ENCODE data around the gene MEF2A. TPM values are rescaled to one million over a fixed set of nuclear protein-coding genes. Genes with fewer than 3 reads are reported as not detected.

The MEF2A gene
- total RNA-seq, 1 donor from 2014 or later: 49.5 TPM

- DNase-seq: no peak
- TF ChIP-seq CTCF (IDR thresholded peaks at IDR 0.05; ENCODE audit: partially characterized antibody, unreplicated experiment): no peak
- no peak overlapping the region for H3K27ac Mint-ChIP-seq (ENCODE audit: unreplicated experiment)
- no peaks in the 10 kb centered on the region for H3K4me1 Mint-ChIP-seq (ENCODE audit: low read depth, unreplicated experiment)
- H3K36me3 Mint-ChIP-seq (ENCODE audit: unreplicated experiment): no peaks in the 10 kb centered on the region
- peaks cover 2% of the 10 kb centered on the region for H3K27me3 Mint-ChIP-seq (ENCODE audit: unreplicated experiment)
- no peaks in the 10 kb centered on the region for H3K9me3 Mint-ChIP-seq (ENCODE audit: unreplicated experiment)
- H3K4me3 Mint-ChIP-seq (ENCODE audit: unreplicated experiment): no peak overlapping the region
Measured at GRCh38 chr15:99526671-99527070, 39.1 kb upstream of the MEF2A start.

- Mint-ChIP-seq H3K27me3 (ENCODE audit: unreplicated experiment) (no peaks in the 10 kb centered on the region), H3K4me3 (ENCODE audit: unreplicated experiment) (no peak overlapping the region), H3K27ac (ENCODE audit: unreplicated experiment) (no peak overlapping the region), H3K36me3 (ENCODE audit: unreplicated experiment) (peaks cover 5% of the 10 kb centered on the region), H3K9me3 (ENCODE audit: unreplicated experiment) (no peaks in the 10 kb centered on the region), H3K4me1 (ENCODE audit: low read depth, unreplicated experiment) (peaks cover 12% of the 10 kb centered on the region)
- no peak for DNase-seq
- TF ChIP-seq CTCF (IDR thresholded peaks at IDR 0.05; ENCODE audit: partially characterized antibody, unreplicated experiment): no peak
Measured at GRCh38 chr15:99536422-99537040, 29.3 kb upstream of the MEF2A start.

GRCh38 chr15:99537344-99537743, 28.4 kb upstream of the MEF2A start:
- H3K4me1 Mint-ChIP-seq (ENCODE audit: low read depth, unreplicated experiment): peaks cover 12% of the 10 kb centered on the region
- DNase-seq: peak; percentile 35
- H3K27ac Mint-ChIP-seq (ENCODE audit: unreplicated experiment): no peak overlapping the region
- TF ChIP-seq CTCF (IDR thresholded peaks at IDR 0.05; ENCODE audit: partially characterized antibody, unreplicated experiment): no peak
- H3K4me3 Mint-ChIP-seq (ENCODE audit: unreplicated experiment): no peak overlapping the region
- no peaks in the 10 kb centered on the region for H3K27me3 Mint-ChIP-seq (ENCODE audit: unreplicated experiment)
- H3K36me3 Mint-ChIP-seq (ENCODE audit: unreplicated experiment): peaks cover 5% of the 10 kb centered on the region
- H3K9me3 Mint-ChIP-seq (ENCODE audit: unreplicated experiment): no peaks in the 10 kb centered on the region

- no peak for DNase-seq
- TF ChIP-seq CTCF (IDR thresholded peaks at IDR 0.05; ENCODE audit: partially characterized antibody, unreplicated experiment): no peak
- Mint-ChIP-seq H3K36me3 (ENCODE audit: unreplicated experiment) (peaks cover 5% of the 10 kb centered on the region), H3K4me1 (ENCODE audit: low read depth, unreplicated experiment) (peaks cover 12% of the 10 kb centered on the region), H3K27ac (ENCODE audit: unreplicated experiment) (no peak overlapping the region), H3K4me3 (ENCODE audit: unreplicated experiment) (no peak overlapping the region), H3K27me3 (ENCODE audit: unreplicated experiment) (no peaks in the 10 kb centered on the region), H3K9me3 (ENCODE audit: unreplicated experiment) (no peaks in the 10 kb centered on the region)
Measured at GRCh38 chr15:99538261-99538660, 27.5 kb upstream of the MEF2A start.

GRCh38 chr15:99542828-99543227, 23.0 kb upstream of the MEF2A start:
- H3K9me3 Mint-ChIP-seq (ENCODE audit: unreplicated experiment): no peaks in the 10 kb centered on the region
- DNase-seq: no peak
- no peaks in the 10 kb centered on the region for H3K27me3 Mint-ChIP-seq (ENCODE audit: unreplicated experiment)
- no peak overlapping the region for H3K27ac Mint-ChIP-seq (ENCODE audit: unreplicated experiment)
- no peak overlapping the region for H3K4me3 Mint-ChIP-seq (ENCODE audit: unreplicated experiment)
- TF ChIP-seq CTCF (IDR thresholded peaks at IDR 0.05; ENCODE audit: partially characterized antibody, unreplicated experiment): no peak
- no peaks in the 10 kb centered on the region for H3K4me1 Mint-ChIP-seq (ENCODE audit: low read depth, unreplicated experiment)
- H3K36me3 Mint-ChIP-seq (ENCODE audit: unreplicated experiment): no peaks in the 10 kb centered on the region

All from glutamatergic neuron (in vitro differentiated cells).